Measurements from ENCODE around the gene DNAJC6.

DNAJC6 gene

DNA sequence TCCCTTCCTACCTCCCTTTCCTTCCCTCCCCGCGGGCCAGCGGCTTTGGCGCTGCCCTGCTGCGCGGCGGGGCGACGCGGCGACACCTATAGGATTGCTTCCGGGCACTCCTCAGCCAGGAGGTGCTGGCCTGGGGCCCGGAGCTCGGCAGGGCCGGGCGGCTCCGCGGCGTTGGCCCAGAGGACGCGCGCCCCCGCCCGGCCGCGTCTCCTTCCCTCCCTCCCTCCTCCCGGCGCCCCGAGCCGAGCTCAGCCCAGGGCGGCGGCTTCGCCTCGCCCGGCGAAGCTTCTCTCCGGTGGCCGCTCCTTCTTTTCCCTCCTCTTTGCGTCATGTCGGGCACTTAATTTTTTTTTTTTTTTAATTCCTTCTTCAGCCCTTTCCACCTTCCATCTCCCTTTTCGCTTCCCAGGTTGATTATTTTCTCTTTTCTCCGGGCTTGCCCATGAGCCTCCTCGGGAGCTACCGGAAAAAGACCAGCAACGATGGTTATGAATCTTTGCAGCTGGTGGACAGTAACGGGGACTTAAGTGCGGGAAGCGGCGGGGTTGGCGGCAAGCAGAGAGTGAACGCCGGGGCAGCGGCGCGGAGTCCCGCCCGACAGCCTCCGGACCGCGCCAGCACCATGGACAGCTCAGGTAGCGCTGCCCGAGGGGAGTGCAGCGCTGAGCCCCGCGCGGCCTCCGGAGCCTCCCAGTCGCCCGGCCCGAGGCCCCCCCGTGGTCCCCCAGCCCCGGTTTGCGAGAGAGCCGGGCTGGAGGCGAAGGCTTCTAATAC is at the start of gene DNAJC6:
DNAJC6 (plus strand) TSS at position 240 of the 774 bp plus-strand sequence; CDS start at position 443, 203 bp downstream.
- TF ChIP-seq CTCF (IDR thresholded peaks at IDR 0.05; ENCODE audit: borderline replicate concordance, insufficient read depth, low read depth, low read length), result no peak
- no peak within 1 kb of the TSS for H3K4me3 ChIP-seq (ENCODE audit: low read depth, low read length)

GRCh38 chr1:65259816-65260215 is 49.5 kb upstream of the DNAJC6 start:
- no peak overlapping the region for H3K4me3 ChIP-seq (ENCODE audit: low read depth, low read length)
- TF ChIP-seq CTCF (IDR thresholded peaks at IDR 0.05; ENCODE audit: borderline replicate concordance, insufficient read depth, low read depth, low read length), result no peak

GRCh38 chr1:65260851-65261473 is 48.4 kb upstream of the DNAJC6 start:
- no peak overlapping the region for H3K4me3 ChIP-seq (ENCODE audit: low read depth, low read length)
- TF ChIP-seq CTCF (IDR thresholded peaks at IDR 0.05; ENCODE audit: borderline replicate concordance, insufficient read depth, low read depth, low read length), result no peak

GRCh38 chr1:65263286-65263685 is 46.1 kb upstream of the DNAJC6 start:
- H3K4me3 ChIP-seq (ENCODE audit: low read depth, low read length), result no peak overlapping the region
- no peak for TF ChIP-seq CTCF (IDR thresholded peaks at IDR 0.05; ENCODE audit: borderline replicate concordance, insufficient read depth, low read depth, low read length)

DNA sequence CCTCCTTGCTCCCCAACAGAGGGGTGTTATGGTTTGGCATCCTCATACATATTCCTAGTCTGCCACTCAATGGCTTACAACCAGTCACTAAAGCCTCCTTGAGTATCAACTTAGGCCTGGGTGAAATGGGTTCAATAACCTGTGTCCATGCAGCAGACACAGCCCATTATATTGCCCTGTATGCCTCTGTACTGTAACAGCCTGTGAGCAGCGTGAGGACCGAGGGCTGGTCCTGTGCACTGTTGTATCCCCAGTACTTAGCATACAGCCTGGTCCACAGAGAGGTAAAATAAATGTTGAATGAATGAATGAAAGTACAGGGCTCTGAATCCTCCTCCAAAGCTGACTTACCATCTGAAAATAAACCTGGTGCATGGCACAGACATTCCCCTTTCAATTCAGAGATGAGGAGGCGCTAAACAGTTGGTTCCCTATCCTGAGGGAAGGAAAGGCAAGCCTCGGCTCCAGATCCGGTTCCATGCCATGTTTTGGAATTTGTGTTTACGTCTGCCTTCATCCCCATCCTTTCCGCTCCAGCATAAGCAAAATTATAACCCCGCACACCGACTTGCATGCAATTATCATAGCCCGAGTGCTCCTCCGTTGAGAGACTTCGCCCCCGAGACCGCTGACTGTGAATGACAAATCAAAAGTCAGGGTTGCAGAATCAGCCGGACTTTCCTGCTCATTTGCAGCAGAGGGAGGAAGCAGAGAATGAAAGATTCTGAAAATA is 45.0 kb upstream of the DNAJC6 start:
- no peak overlapping the region for H3K4me3 ChIP-seq (ENCODE audit: low read depth, low read length)
- no peak for TF ChIP-seq CTCF (IDR thresholded peaks at IDR 0.05; ENCODE audit: borderline replicate concordance, insufficient read depth, low read depth, low read length)

- no peak overlapping the region for H3K4me3 ChIP-seq (ENCODE audit: low read depth, low read length)
- TF ChIP-seq CTCF (IDR thresholded peaks at IDR 0.05; ENCODE audit: borderline replicate concordance, insufficient read depth, low read depth, low read length), result no peak
Observed at GRCh38 chr1:65265296-65265650, 44.1 kb upstream of the DNAJC6 start.
